Mucosa of descending colon (tissue), 3 donors: Measurements from ENCODE around the gene HOXC11. TPM values are rescaled to one million over a fixed set of nuclear protein-coding genes. Genes with fewer than 3 reads are reported as not detected.

Source experiments
- ATAC-seq: fragments of 200-7000 bp; cut with Tn5 transposase; one replicate; pipeline ENCODE4 v1.9.1; 2020; ENCODE audit warnings: mild to moderate bottlenecking, moderate library complexity
- DNase-seq, 3 donors: peaks; one replicate each; pipeline ENCODE4 v3.0.0-alpha.2; 2020
- H3K36me3 ChIP-seq: fragments of 200-600 bp; one replicate; pipeline ENCODE4 v1.8.0; 2021; ENCODE audit warnings: low read depth, mild to moderate bottlenecking
- H3K4me1 ChIP-seq: fragments of 200-600 bp; one replicate; pipeline ENCODE4 v1.8.0; 2021; ENCODE audit warnings: low read depth, mild to moderate bottlenecking
- H3K4me3 ChIP-seq: fragments of 200-600 bp; one replicate; pipeline ENCODE4 v1.8.0; 2021; ENCODE audit warnings: mild to moderate bottlenecking
- H3K9me3 ChIP-seq: fragments of 200-600 bp; one replicate; pipeline ENCODE4 v1.8.0; 2021; ENCODE audit warnings: mild to moderate bottlenecking
- intact Hi-C, 2 donors: fragments of 100-400 bp; cut with DNase I in 1 of 2; cut with micrococcal nuclease in 1 of 2; formaldehyde crosslinking; loops; one replicate each; pipeline versions ENCODE4 v1.11.0 to v1.11.1; 2022; cut with DNase I, micrococcal nuclease
- total RNA-seq, 3 donors: library from RNA; stranded (reverse); fragmentation: NEBNext Ultra II Directional in 2 of 3; extraction: Animal tissue kit (Norgen Biotek cat#: 25700) in 2 of 3; gene quantifications; one replicate each; pipeline versions ENCODE4 v1.2.1 to v1.2.4, GENCODE V29; 2021 to 2023
- TF ChIP-seq, protein P1 (sequence below): fragments of 200-600 bp; IDR thresholded peaks from one replicate; pipeline ENCODE4 v1.8.0; 2022; ENCODE audit warnings: antibody characterized with exemption, mild to moderate bottlenecking
- donor health status: DM: no; HTN: no; CAD: no; lungs with moderate emphysema.
- donor health status: DM: no; HTN: no; CAD: no.
- donor health status: DM: no; HTN: yes; CAD: no.

Gene HOXC11
- total RNA-seq, 3 donors from 2014 or later, result not detected

DNA sequence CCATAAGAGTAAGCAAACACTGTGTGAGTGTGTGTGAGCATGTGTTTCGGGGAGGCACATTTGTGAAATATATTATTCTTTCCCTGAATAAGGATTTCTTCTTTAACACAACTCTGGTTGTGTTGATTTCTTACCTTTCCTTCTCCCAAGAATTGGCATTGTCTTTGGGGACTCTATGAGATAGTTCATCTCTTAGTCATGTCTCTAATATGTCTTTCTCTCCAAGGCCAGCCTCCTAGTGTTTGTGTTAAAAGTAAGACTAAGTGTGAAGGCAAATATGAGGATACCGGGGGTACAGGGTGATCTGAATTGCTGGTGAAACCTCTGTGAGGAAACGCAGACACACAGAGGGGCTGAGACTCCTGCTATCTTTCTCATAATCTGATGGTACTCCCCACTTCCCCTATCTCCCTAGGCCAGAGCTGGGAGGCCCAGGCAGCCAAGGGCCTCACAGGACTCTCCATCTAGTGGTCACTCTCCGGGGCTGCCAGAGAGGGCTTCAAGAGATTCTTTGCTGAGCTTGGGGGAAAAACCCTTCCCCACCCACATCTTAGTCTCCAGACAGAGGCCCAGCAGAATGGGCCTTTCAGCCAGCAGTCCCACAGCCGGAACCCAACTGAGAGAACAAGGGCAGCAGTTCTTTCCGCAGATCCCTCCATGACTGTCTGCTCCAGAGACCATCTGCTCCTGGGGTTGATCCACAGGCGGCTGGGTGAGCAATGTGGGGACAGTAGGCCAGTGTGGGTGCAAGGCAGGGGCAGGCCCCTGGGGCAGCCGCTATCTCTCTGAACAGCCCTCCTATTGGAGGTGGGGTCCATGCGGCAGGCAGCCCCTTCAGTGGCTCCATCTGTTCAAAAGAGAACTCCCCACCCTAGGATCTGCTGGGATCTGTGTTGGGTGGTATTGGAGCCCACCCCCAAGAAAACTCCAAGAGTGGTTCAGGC, 24.0 kb upstream of the HOXC11 start:
- TF ChIP-seq, protein P1, sequence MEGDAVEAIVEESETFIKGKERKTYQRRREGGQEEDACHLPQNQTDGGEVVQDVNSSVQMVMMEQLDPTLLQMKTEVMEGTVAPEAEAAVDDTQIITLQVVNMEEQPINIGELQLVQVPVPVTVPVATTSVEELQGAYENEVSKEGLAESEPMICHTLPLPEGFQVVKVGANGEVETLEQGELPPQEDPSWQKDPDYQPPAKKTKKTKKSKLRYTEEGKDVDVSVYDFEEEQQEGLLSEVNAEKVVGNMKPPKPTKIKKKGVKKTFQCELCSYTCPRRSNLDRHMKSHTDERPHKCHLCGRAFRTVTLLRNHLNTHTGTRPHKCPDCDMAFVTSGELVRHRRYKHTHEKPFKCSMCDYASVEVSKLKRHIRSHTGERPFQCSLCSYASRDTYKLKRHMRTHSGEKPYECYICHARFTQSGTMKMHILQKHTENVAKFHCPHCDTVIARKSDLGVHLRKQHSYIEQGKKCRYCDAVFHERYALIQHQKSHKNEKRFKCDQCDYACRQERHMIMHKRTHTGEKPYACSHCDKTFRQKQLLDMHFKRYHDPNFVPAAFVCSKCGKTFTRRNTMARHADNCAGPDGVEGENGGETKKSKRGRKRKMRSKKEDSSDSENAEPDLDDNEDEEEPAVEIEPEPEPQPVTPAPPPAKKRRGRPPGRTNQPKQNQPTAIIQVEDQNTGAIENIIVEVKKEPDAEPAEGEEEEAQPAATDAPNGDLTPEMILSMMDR, result no peak
- Histone ChIP-seq H3K36me3 (no peaks in the 10 kb centered on the region), H3K4me1 (no peaks in the 10 kb centered on the region), H3K4me3 (no peak overlapping the region), H3K9me3 (no peaks in the 10 kb centered on the region)
- no peak for DNase-seq
- no peak for ATAC-seq
- intact Hi-C loops, result no loop called here

DNA sequence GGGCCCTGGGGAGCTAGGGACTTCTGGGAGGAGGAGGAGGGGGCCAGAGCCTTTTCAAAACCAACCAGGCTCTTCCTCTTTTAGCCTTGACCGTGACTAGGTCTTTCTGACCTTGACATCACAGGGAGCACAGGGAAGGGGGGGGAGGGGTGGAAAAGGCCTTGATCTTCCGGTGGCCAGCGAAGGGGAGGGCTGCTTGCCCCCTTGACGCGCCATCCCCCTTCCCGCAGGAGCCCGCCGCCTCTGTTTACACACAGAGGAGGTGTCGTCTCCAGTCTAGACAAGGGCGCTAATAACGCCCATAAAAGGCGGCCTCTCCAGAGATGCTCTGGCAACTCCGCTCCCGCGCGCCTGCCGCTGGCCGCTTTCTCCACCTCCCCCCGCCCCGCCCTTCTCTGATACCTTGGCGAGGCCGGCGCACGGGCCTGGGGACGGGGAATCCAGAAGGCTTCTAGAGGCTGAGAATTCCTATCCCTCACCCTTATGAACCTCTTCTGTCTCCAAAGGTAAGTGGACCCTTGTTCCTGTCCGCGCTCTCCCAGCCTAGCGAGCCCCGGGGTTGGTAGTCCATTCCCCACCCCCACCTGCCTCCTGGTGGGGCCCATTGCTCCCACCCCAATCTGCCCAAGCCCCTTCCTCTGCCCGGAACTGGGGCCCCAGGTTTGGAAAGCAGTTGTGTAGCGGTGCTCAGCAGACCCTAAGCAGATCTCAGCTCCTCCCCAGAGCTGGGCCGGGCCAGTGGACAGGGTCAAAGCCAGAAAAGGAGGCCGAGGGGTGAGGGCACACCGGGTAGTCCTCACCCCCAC, 23.1 kb upstream of the HOXC11 start:
- Histone ChIP-seq H3K4me1 (no peaks in the 10 kb centered on the region), H3K36me3 (no peaks in the 10 kb centered on the region), H3K4me3 (no peak overlapping the region), H3K9me3 (no peaks in the 10 kb centered on the region)
- TF ChIP-seq, protein P1, result no peak
- ATAC-seq, result no peak
- no peak for DNase-seq
- intact Hi-C loops, result no loop called here

DNA sequence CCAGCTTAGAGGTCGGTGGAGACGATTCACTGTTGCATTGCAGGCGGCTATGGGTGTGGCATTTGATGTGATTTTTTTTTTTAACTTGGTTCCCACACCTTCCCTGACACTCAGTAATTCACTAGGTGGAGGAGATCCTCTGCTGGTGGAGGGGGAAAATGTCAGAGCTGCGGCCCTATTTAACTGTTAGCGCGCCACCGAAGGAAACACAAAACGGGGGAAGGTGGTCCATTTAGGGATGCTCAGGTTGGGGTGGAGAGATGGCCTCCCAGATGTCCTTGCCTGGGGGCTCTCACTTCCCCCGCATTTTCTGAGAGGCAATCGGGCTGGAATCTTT, 22.5 kb upstream of the HOXC11 start:
- intact Hi-C loops, result no loop called here
- Histone ChIP-seq H3K36me3 (no peaks in the 10 kb centered on the region), H3K4me3 (no peak overlapping the region), H3K4me1 (no peaks in the 10 kb centered on the region), H3K9me3 (no peaks in the 10 kb centered on the region)
- TF ChIP-seq, protein P1, result no peak
- DNase-seq (no peak), ATAC-seq (no peak)

DNA sequence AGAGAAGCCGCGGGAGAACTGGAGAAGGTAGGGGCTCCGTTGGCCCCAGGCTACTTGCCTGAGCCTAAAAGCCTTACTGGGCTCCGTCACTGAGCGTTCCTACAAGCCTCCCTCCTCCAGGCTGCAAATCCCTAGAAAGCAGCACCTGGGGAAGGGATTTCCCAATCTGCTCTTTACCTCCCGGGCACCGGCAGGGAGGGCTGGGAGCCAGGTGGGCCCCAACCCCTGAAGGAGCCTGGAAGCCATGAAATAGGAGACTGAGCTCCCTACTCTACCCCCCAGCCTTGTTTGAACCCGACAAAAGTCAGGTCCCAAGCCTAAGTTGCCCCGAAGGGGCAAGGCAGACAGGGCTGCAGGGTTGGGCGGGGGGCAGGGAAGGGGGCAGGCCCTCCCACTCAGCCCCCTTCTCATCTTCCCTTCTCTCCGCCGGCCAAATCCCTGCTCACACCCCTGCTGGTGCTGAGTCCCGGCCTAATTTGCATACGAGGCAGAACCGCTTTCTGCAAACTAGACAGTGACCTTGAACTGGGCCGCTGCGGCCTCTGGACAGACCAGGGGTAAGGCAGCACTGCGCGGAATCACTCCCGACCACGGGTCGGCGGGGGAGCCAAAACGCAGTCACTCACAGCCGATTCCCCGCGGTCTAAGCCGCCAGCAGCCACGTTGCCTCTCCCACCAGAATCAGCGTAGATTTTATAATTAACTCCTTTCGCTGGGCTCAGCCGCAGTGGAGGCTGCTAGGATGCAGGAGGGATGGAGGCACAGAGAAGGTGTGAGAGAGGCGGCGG, 21.9 kb upstream of the HOXC11 start:
- no peaks in the 10 kb centered on the region for H3K9me3 ChIP-seq
- no peak overlapping the region for H3K4me3 ChIP-seq
- no peak for DNase-seq
- intact Hi-C loops, result no loop called here
- no peaks in the 10 kb centered on the region for H3K4me1 ChIP-seq
- H3K36me3 ChIP-seq, result no peaks in the 10 kb centered on the region
- ATAC-seq, result no peak
- TF ChIP-seq, protein P1, result no peak

DNA sequence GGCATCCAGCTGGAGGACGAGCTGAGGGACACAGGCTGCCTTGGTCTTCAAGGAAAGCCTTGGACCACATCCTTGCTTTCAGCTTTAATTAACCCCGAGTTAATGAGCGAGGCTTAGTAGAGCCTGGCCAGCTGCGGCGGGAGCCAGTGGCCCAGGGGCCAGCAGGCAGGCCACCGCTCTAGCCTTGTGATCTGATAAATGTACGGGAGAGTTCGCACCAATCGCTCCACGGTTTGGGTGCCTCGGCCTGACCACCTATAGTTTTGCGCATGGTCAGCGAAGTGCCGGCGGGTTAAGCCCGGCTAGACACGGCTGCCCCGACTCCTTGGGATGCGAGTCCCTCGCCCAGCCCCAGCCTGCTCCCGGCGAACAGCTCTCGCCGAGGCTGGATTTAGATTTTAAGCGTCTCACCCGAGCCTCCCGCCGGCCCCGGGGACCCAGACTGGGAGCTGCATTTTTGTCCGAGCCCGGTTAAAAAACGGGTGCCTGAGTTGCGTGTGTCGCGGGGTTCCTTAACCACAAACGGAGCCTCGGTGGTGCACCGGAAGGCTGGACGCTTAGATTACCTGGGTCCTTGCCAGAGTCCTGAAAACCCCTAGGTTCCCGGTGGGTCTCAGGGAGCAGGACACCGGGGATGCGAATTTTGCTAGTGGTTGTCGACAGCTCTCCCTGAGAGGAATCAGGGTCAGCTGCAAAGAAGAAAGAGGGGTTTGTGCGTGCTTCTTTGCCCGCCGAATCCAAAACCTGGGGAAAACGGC, 21.2 kb upstream of the HOXC11 start:
- Histone ChIP-seq H3K4me1 (no peaks in the 10 kb centered on the region), H3K36me3 (no peaks in the 10 kb centered on the region), H3K4me3 (no peak overlapping the region), H3K9me3 (no peaks in the 10 kb centered on the region)
- TF ChIP-seq, protein P1, result no peak
- intact Hi-C loops, result no loop called here
- no peak for DNase-seq
- no peak for ATAC-seq
